Kidney (tissue), 14 donors: ENCODE measurements around the gene KANSL3. TPM values are rescaled to one million over a fixed set of nuclear protein-coding genes. Genes with fewer than 3 reads are reported as not detected.

Experiments
- DNase-seq, 5 donors: peaks; one replicate each; pipeline ENCODE4 v3.0.0-alpha.2; 2013 to 2020
- FAIRE-seq: peaks from 2 replicates; lab custom pipeline; 2012; peaks lifted over from hg19 to GRCh38; lab: Jason Lieb, UNC
- H3K27ac ChIP-seq, 2 donors: one replicate each; pipeline ENCODE4 v1.7.0; 2013; ENCODE audit warnings: low read depth in 2 of 2, low read length in 2 of 2, inconsistent platforms in 1 of 2
- H3K27me3 ChIP-seq: one replicate; pipeline ENCODE4 v1.7.1; 2013; ENCODE audit warnings: low read length, inconsistent platforms; ENCODE audit not compliant: control insufficient read depth, insufficient read depth
- H3K36me3 ChIP-seq, 3 donors: one replicate each; pipeline versions ENCODE4 v1.7.0 to v1.7.1; 2013; ENCODE audit warnings: low read length in 3 of 3, control low read depth in 1 of 3, inconsistent platforms in 1 of 3; ENCODE audit not compliant: insufficient read depth in 3 of 3, control insufficient read depth in 2 of 3
- H3K4me1 ChIP-seq, 3 donors: one replicate each; pipeline versions ENCODE4 v1.7.0 to v1.7.1; 2013; ENCODE audit warnings: low read length in 3 of 3, inconsistent platforms in 1 of 3, low read depth in 1 of 3; ENCODE audit not compliant: control insufficient read depth in 2 of 3, insufficient read depth in 2 of 3
- H3K4me3 ChIP-seq, 3 donors: one replicate each; pipeline versions ENCODE4 v1.7.0 to v1.8.1; 2013; ENCODE audit warnings: low read length in 3 of 3, control low read depth in 1 of 3, inconsistent platforms in 1 of 3
- H3K9ac ChIP-seq, 3 donors: one replicate each; pipeline versions ENCODE4 v1.7.0 to v1.7.1; 2013; ENCODE audit warnings: low read length in 3 of 3, control low read depth in 1 of 3, inconsistent platforms in 1 of 3
- H3K9me3 ChIP-seq, 3 donors: one replicate each; pipeline versions ENCODE4 v1.7.0 to v1.7.1; 2013; ENCODE audit warnings: low read length in 3 of 3, control low read depth in 1 of 3, inconsistent platforms in 1 of 3; ENCODE audit not compliant: control insufficient read depth in 2 of 3, insufficient read depth in 1 of 3
- CTCF ChIP-seq: IDR thresholded peaks from 3 replicates; pipeline ENCODE4 v1.5.1; 2012; ENCODE audit warnings: mild to moderate bottlenecking, moderate library complexity, borderline replicate concordance; ENCODE audit not compliant: insufficient read depth; ENCODE audit errors: extremely low read depth
- intact Hi-C: fragments of 100-400 bp; cut with DNase I; formaldehyde crosslinking; loops from one replicate; pipeline ENCODE4 v1.11.1; 2022
- polyA plus RNA-seq: library from polyadenylated mRNA; stranded (reverse); fragments of 350-450 nt; fragmentation: Illumina TruSeq; extraction: RNeasy Lipid Tissue Mini Kit (QIAGEN cat#74804); gene quantifications from one replicate; pipeline ENCODE4 v1.2.3, GENCODE V29; 2014; ENCODE audit warnings: low read depth, low replicate concordance; ENCODE audit not compliant: insufficient read depth
- total RNA-seq: library from RNA; stranded (reverse); fragmentation: NEBNext Ultra II Directional; extraction: Animal tissue kit (Norgen Biotek cat#: 25700); gene quantifications from one replicate; pipeline ENCODE4 v1.2.1, GENCODE V29; 2021
- donor health status: control.
- donor health status: control.
- donor health status: control.
- donor health status: control.
- donor health status: control.
- donor health status: DM: yes; HTN: yes; CAD: no.
- donor health status: Normal renal cell carcinoma (clear cell type).

The KANSL3 gene
- total and polyA plus RNA-seq, 2 donors from 2014 or later, result 17.5 to 48.8 TPM

- no peaks in the 10 kb centered on the region for H3K4me1 ChIP-seq
- H3K27ac ChIP-seq, result no peak overlapping the region
- no peak overlapping the region for H3K9ac ChIP-seq
- H3K9me3 ChIP-seq, result no peaks in the 10 kb centered on the region
- no peak for TF ChIP-seq CTCF
- H3K36me3 ChIP-seq, result peaks cover 12 to 55% (median 45%) of the 10 kb centered on the region in 3 donors
- intact Hi-C loops, result no loop called here
- no peak for DNase-seq
- no peak for FAIRE-seq
- H3K27me3 ChIP-seq, result no peaks in the 10 kb centered on the region
- no peak overlapping the region for H3K4me3 ChIP-seq
Observed at GRCh38 chr2:96594691-96595152, 43.4 kb downstream of the KANSL3 start.

- Histone ChIP-seq H3K9ac (no peak overlapping the region), H3K4me3 (no peak overlapping the region), H3K4me1 (no peaks in the 10 kb centered on the region), H3K27ac (no peak overlapping the region), H3K27me3 (no peaks in the 10 kb centered on the region), H3K9me3 (no peaks in the 10 kb centered on the region), H3K36me3 (peaks cover 12 to 53% (median 45%) of the 10 kb centered on the region in 3 donors)
- TF ChIP-seq CTCF, result no peak
- intact Hi-C loops, result no loop called here
- FAIRE-seq, result no peak
- no peak for DNase-seq
Observed at GRCh38 chr2:96594282-96594681, 43.8 kb downstream of the KANSL3 start.

- TF ChIP-seq CTCF, result no peak
- FAIRE-seq (no peak), DNase-seq (no peak)
- Histone ChIP-seq H3K9me3 (no peaks in the 10 kb centered on the region), H3K4me1 (no peaks in the 10 kb centered on the region), H3K27ac (no peak overlapping the region), H3K36me3 (peaks cover 5 to 38% (median 35%) of the 10 kb centered on the region in 3 donors), H3K27me3 (no peaks in the 10 kb centered on the region), H3K9ac (no peak overlapping the region), H3K4me3 (no peak overlapping the region)
- intact Hi-C loops, result no loop called here
Observed at GRCh38 chr2:96591494-96591893, 46.6 kb downstream of the KANSL3 start.

- Histone ChIP-seq H3K9ac (no peak overlapping the region), H3K9me3 (no peaks in the 10 kb centered on the region), H3K4me1 (no peaks in the 10 kb centered on the region), H3K4me3 (no peak overlapping the region), H3K27me3 (no peaks in the 10 kb centered on the region), H3K27ac (no peak overlapping the region), H3K36me3 (peaks cover 5 to 36% (median 32%) of the 10 kb centered on the region in 3 donors)
- intact Hi-C loops, result no loop called here
- no peak for DNase-seq
- no peak for TF ChIP-seq CTCF
- no peak for FAIRE-seq
Observed at GRCh38 chr2:96591054-96591453, 47.1 kb downstream of the KANSL3 start.
